Mesothelial cell of epicardium (in vitro differentiated cells): Measurements from ENCODE around the gene KLF1. TPM values are rescaled to one million over a fixed set of nuclear protein-coding genes. Genes with fewer than 3 reads are reported as not detected.

ENCODE experiments used
- DNase-seq, 2 experiments: peaks; one replicate each; pipeline ENCODE4 v3.0.0; 2021; ENCODE audit warnings: low spot score in 2 of 2; ENCODE audit not compliant: unreplicated experiment in 2 of 2
- H3K27ac Mint-ChIP-seq: 2 replicates; pipeline ENCODE4 v1.8.0; 2021; ENCODE audit warnings: mixed read lengths
- H3K27me3 Mint-ChIP-seq: 2 replicates; pipeline ENCODE4 v1.8.0; 2021; ENCODE audit warnings: low read depth, mixed read lengths
- H3K36me3 Mint-ChIP-seq: 2 replicates; pipeline ENCODE4 v1.8.0; 2021; ENCODE audit warnings: mixed read lengths
- H3K4me1 Mint-ChIP-seq: 2 replicates; pipeline ENCODE4 v1.8.0; 2021; ENCODE audit warnings: mixed read lengths
- H3K4me3 Mint-ChIP-seq: 2 replicates; pipeline ENCODE4 v1.8.0; 2021; ENCODE audit warnings: mild to moderate bottlenecking, moderate library complexity, mixed read lengths
- H3K9me3 Mint-ChIP-seq: 2 replicates; pipeline ENCODE4 v1.8.0; 2021; ENCODE audit warnings: mixed read lengths
- total RNA-seq: library from RNA; stranded (reverse); gene quantifications from 3 replicates; pipeline ENCODE4 v1.2.1, GENCODE V29; 2021
- TF ChIP-seq, protein P1 (sequence below): fragments of 200-600 bp; sonication (generic); IDR thresholded peaks from one replicate; pipeline ENCODE4 v1.5.0; 2021; ENCODE audit warnings: antibody characterized with exemption; ENCODE audit not compliant: unreplicated experiment

KLF1 gene
- total RNA-seq, 1 donor from 2014 or later = 0.13 TPM

DNA sequence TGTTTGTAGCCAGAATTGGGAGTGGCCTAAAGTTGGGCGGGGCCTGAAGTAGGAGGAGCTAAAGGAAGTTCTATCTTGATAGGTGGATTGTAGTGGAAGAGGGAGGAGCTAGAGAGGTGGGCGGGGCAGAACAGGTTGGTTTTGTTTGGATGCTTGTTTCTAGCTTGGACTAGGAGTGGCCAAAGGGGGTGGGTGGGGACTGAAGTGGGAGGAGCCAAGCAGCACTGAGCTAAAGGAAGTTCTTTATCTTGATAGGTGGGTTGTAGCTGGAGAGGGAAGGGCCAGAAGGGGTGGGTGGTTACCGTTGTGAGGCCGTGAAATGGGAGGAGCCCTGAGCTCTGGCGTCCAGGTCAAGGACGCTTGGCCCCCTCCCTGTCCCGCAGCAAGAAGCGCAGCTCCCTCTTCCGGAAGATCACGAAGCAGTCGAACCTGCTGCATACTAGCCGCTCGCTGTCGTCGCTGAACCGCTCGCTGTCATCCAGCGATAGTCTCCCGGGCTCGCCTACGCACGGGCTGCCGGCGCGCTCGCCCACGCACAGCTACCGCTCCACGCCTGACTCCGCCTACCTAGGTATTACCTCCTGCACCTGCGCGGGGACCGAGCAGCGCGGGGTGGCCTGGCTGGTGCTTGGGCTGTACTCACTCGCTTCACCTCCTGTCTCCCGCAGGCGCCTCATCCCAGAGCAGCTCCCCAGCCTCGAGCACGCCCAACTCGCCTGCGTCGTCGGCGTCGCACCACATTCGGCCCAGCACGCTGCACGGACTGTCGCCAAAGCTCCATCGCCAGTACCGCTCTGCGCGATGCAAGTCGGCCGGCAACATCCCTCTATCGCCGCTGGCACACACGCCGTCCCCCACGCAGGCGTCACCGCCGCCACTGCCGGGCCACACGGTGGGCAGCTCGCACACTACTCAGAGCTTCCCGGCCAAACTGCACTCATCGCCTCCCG is 13.8 kb downstream of the KLF1 start:
- Mint-ChIP-seq H3K4me1 (no peaks in the 10 kb centered on the region), H3K27me3 (no peaks in the 10 kb centered on the region), H3K27ac (no peak overlapping the region), H3K36me3 (peaks cover 21% of the 10 kb centered on the region), H3K9me3 (peaks cover 5% of the 10 kb centered on the region), H3K4me3 (no peak overlapping the region)
- TF ChIP-seq, protein P1, sequence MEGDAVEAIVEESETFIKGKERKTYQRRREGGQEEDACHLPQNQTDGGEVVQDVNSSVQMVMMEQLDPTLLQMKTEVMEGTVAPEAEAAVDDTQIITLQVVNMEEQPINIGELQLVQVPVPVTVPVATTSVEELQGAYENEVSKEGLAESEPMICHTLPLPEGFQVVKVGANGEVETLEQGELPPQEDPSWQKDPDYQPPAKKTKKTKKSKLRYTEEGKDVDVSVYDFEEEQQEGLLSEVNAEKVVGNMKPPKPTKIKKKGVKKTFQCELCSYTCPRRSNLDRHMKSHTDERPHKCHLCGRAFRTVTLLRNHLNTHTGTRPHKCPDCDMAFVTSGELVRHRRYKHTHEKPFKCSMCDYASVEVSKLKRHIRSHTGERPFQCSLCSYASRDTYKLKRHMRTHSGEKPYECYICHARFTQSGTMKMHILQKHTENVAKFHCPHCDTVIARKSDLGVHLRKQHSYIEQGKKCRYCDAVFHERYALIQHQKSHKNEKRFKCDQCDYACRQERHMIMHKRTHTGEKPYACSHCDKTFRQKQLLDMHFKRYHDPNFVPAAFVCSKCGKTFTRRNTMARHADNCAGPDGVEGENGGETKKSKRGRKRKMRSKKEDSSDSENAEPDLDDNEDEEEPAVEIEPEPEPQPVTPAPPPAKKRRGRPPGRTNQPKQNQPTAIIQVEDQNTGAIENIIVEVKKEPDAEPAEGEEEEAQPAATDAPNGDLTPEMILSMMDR = no peak
- no peak for DNase-seq

DNA sequence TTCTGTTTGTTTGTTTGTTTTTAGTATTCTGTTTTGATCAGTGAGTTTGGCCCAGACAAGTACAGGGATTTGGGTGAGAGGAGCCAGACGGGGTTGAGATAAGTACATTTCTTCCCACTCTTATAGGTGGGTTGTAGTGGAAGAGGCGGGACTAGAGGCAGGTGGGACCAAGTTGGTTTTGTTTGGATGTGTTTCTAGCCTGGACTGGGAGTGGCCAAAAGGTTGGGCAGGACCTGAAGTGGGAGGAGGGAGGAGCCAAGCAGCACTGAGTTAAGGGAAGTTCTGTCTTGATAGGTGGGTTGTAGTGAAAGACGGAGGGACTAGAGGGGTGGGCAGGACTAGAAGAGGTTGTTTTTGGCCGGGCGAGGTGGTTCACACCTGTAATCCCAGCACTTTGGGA is 14.7 kb downstream of the KLF1 start:
- TF ChIP-seq, protein P1 = no peak
- H3K4me1 Mint-ChIP-seq = peaks cover under 1% of the 10 kb centered on the region
- H3K9me3 Mint-ChIP-seq = peaks cover 5% of the 10 kb centered on the region
- DNase-seq = no peak
- peaks cover 21% of the 10 kb centered on the region for H3K36me3 Mint-ChIP-seq
- H3K4me3 Mint-ChIP-seq = no peak overlapping the region
- no peak overlapping the region for H3K27ac Mint-ChIP-seq
- no peaks in the 10 kb centered on the region for H3K27me3 Mint-ChIP-seq

DNA sequence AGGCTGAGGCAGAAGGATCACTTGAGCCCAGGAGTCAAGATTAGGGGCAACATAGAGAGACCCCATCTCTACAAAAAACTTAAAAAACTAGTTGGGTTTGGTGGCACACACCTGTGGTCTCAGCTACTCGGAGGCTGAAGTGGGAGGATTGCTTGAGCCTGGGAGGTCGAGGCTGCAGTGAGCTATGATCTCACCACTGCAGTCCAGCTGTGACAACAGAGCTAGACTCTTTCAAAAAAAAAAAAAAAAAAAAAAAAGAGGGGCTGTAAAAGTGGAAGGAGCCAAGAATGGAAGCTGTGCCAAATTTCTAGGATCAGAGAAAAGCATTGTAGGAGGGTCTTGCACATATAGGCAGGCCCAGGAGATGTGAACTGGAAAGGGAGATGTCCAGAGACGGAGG is 15.3 kb downstream of the KLF1 start:
- peaks cover 5% of the 10 kb centered on the region for H3K9me3 Mint-ChIP-seq
- H3K36me3 Mint-ChIP-seq = peaks cover 21% of the 10 kb centered on the region
- H3K4me1 Mint-ChIP-seq = peaks cover 4% of the 10 kb centered on the region
- H3K27ac Mint-ChIP-seq = no peak overlapping the region
- TF ChIP-seq, protein P1 = no peak
- DNase-seq = no peak
- H3K27me3 Mint-ChIP-seq = no peaks in the 10 kb centered on the region
- H3K4me3 Mint-ChIP-seq = no peak overlapping the region

DNA sequence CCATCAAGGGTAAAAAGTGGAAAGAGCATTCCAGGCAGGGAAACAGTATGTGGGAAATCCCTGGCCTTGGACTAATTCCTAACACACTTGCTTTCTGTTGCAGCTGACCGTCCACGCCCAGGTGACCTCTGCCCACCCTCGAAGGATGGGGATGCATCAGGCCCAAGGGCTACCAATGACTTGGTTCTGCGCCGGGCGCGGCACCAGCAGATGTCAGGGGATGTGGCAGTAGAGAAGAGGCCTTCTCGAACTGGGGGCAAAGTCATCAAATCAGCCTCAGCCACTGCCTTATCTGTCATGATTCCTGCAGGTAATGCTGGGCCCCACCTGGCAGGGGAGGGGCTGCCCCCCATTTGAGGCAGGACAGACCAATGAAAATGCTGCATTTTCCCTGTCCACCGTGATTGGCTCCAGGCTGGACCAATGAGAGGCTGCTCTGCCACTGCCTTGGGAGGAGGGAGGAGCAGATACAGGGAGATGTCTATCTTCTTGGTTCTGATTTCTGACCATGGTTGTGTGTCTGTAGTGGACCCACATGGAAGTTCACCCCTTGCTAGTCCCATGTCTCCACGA is 18.4 kb downstream of the KLF1 start:
- Mint-ChIP-seq H3K4me1 (peaks cover 7% of the 10 kb centered on the region), H3K27ac (no peak overlapping the region), H3K36me3 (peaks cover 15% of the 10 kb centered on the region), H3K9me3 (peaks cover 5% of the 10 kb centered on the region), H3K4me3 (peak overlapping the region; percentile 5), H3K27me3 (peaks cover under 1% of the 10 kb centered on the region)
- DNase-seq = no peak
- TF ChIP-seq, protein P1 = no peak

DNA sequence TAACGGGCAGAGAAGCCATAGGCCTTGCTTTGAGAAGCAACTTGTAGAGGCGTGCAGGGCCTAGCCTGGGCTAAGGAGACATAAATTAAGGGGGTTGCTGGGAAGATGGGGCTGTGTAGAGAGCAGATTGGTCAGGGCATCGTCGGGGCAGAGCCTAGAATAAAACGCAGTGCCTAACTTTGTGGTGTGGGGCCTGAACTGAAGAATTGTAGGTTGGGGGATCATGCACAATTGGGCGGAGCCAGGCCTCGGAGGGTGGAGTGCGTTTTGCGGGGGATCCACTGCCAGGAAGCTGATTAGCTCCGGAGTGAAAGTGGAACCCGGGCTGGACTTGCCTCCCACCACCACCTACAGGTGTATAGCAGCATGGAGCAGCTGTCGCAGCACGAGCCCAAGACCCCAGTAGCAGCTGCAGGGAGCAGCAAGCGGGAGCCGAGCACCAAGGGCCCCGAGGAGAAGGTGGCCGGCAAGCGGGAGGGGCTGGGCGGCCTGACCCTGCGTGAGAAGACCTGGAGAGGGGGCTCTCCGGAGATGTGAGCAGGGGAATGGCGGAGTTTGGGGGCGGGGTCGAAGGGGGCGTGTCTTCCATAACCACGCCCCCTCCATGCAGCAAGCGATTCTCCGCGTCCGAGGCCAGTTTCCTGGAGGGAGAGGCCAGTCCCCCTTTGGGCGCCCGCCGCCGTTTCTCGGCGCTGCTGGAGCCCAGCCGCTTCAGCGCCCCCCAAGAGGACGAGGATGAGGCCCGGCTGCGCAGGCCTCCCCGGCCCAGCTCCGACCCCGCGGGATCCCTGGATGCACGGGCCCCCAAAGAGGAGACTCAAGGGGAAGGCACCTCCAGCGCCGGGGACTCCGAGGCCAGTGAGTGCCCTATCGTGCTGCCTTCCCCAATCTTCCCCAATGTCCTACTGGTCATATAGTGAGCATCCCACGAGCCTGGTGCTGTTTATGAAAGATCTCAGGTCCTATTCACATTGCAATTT is 19.6 kb downstream of the KLF1 start:
- Mint-ChIP-seq H3K4me1 (peaks cover 7% of the 10 kb centered on the region), H3K9me3 (peaks cover 5% of the 10 kb centered on the region), H3K27me3 (peaks cover 5% of the 10 kb centered on the region), H3K27ac (peak overlapping the region; percentile 70), H3K4me3 (peak overlapping the region; percentile 68), H3K36me3 (peaks cover 7% of the 10 kb centered on the region)
- TF ChIP-seq, protein P1 = no peak
- peak; percentile 75 to 89 for DNase-seq
